M059J (cell line): ENCODE data around the gene HPGD. TPM values are rescaled to one million over a fixed set of nuclear protein-coding genes. Genes with fewer than 3 reads are reported as not detected.

Experiments used
- DNase-seq: peaks from one replicate; pipeline ENCODE4 v3.0.0-alpha.2; 2012; ENCODE audit warnings: low read depth
- total RNA-seq: library from RNA; depleted of rRNA; stranded (reverse); fragments of >200 nt; shearing (Covaris generic); gene quantifications from 2 replicates; pipeline ENCODE4 v1.2.3, GENCODE V29; 2014; rRNA removed

Gene HPGD
- total RNA-seq, 1 experiment from 2014 or later = 3.7 TPM

GRCh38 chr4:174475528-174475927 is 46.8 kb downstream of the HPGD start:
- DNase-seq = no peak

GRCh38 chr4:174474457-174475075 is 47.7 kb downstream of the HPGD start:
- peak; percentile 10 for DNase-seq

GRCh38 chr4:174467107-174467506 is 55.2 kb downstream of the HPGD start:
- peak; percentile 22 for DNase-seq

- DNase-seq = no peak
Measured at GRCh38 chr4:174464949-174465348, 57.3 kb downstream of the HPGD start.

GRCh38 chr4:174461466-174462106 is 60.7 kb downstream of the HPGD start:
- DNase-seq = peak; percentile 55

GRCh38 chr4:174460684-174461083 is 61.6 kb downstream of the HPGD start:
- DNase-seq = no peak

GRCh38 chr4:174457468-174457867 is 64.8 kb downstream of the HPGD start:
- no peak for DNase-seq

GRCh38 chr4:174454815-174455473 is 67.3 kb downstream of the HPGD start:
- DNase-seq = no peak

- DNase-seq = no peak
Measured at GRCh38 chr4:174451718-174452296, 70.5 kb downstream of the HPGD start.

GRCh38 chr4:174450786-174451125 is 71.5 kb downstream of the HPGD start:
- DNase-seq = no peak

GRCh38 chr4:174449944-174450785 is 72.1 kb downstream of the HPGD start:
- DNase-seq = no peak

- no peak for DNase-seq
Measured at GRCh38 chr4:174449152-174449551, 73.1 kb downstream of the HPGD start.

GRCh38 chr4:174444390-174444789 is 77.9 kb downstream of the HPGD start:
- no peak for DNase-seq

Other genes with a start within 250 kb of the HPGD start
- 20.3 and 29.0 TPM in 2 replicates for gene FBXO8, start 238.8 kb downstream of the HPGD start, total RNA-seq
- gene CEP44, start 238.6 kb downstream of the HPGD start, total RNA-seq = 9.7 and 10.0 TPM in 2 replicates